Suppressor macrophage (primary cell): ENCODE data around the gene TUBGCP3.

Source experiments
- DNase-seq, 4 experiments: peaks; one replicate each; pipeline ENCODE4 v3.0.0-alpha.2; 2020 to 2022

The TUBGCP3 gene

DNA sequence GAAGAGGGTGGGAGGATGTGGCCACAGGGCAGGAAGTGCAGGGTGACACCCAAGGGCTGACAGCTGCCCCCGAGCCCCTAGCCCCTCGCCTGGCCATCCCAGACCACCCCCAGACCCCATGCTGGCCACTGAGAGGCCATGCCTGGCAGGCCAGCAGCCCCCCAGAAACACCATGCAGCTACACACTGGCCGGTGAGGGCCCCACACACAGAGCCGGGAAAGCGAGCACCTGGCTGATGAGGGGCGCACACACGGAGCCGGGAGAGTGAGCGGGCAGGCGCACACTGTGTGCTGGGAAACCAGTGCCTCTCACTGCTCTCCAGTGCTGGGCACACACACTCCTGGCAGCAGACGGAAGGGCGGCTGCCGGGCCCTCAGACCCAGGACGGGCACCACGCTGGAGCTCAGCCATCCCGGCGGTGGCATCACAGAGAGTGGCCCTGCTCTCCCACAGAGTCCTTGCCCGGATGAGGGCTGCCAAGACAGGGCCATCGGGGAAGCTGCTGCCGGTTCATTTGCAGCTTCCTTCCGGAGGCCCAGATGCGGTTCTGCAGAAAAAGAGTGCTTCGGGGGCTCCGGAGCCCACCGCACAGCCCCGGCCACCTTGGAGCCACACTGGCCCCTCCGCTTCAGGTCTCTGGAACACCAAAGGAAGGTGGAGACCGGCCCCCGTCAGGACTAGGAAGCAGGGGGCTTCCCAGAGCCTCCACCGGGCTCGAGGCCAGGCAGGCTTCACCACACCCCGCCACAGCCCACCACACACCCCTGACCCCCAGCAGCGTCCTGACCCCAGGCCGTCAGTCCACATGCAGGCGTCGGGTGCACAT is 135.4 kb downstream of the TUBGCP3 start:
- no peak for DNase-seq

DNA sequence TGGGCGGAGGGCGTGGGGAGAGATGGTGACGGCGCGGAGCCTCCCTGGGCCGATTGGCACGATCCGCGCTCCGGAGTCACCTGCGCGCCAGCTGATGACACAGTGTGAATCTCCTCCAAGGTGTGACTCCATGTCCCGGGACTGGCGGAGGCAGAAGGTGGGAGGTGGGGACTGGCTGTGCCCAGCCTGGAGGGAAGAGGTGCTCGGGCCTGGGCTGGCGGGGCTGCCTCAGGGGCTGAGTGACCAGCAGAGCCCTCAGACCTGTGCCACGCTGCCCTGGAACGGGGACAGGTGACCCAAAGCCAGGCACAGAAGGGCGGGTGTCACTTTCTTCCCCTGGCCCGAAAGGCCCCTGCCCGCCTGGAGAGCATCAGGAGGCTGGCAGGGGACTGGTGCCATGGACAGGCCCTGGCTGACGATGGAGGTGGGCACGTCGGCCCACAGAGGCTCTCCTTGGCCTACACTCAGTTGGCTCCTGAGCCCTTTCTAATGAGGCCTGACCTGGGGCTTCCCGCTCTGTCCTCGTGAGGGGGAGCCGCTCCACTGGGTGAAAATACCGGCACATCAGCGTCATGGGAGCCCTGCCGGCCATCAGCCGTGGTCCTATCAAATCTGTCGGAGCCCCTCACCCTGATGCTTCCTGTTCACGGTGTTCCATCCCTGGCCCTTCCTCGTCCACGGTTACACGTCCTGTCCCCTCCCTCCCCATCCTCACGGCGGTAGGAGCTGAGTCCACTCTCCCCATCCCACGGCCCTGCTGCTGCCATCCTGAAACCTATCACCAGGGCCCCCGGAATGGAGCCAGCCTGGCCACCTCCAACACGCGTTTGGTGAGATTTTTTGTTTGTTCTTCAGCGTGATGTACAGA is 136.2 kb downstream of the TUBGCP3 start:
- no peak for DNase-seq

DNA sequence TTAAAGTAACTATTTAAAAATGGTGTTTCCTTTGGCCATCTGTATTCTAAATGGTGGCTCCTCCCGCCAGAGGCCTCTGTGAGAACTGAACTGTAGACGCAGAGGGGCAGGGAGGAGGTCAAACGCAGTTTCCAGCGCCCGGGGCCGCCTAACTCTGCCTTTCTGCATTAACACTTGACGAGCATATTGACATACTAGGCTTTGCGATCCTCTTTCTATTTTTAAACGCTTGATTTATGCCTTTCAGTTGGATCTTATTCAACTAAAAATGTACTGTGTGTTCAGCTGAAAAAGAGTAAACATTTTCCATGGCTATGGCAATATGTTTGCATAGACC is 137.1 kb downstream of the TUBGCP3 start:
- DNase-seq: no peak

- DNase-seq: no peak
Measured at GRCh38 chr13:112450118-112450903, 137.6 kb downstream of the TUBGCP3 start.

GRCh38 chr13:112449545-112449930 is 138.4 kb downstream of the TUBGCP3 start:
- DNase-seq: no peak

- no peak for DNase-seq
Measured at GRCh38 chr13:112448621-112449544, 139.1 kb downstream of the TUBGCP3 start.

DNA sequence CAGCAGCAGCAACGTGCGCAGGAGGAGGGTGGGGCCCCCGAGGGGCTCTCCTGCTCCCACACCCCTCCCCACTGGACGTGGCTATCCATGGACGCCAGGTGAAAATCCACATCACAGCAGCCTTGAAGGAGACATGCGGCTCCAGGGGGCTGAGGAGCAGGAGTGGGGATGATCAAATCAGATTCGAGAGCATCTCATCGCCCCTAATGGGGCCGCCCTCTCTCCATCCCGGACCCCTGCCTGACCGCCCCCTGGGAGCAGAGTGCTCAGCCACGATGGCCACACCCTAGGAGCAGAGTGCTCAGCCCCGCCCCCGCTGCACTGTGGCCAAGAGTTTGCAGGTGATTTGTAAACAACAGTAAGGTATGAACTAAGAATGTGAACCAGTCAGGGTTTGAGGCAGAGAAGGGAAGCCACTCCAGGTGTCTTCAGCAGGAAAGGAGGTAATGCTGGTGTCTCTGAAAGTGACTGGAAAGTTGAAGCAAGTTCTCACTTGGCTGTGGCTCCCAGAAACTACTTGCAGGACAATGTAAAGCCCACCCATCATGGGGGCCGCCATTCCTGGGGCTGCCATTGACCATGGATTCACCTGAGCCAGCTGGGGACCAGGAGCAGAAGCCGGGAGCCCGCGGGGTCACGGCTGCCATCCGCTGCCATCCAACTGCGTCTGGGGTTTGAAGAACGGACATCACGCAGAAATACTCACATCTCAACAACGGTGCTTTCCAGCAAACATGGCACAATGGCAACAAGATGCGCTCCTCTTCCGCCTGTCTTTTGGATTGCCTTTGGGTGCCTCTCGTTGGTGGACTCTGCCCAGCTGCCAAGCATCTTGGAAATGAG is 140.0 kb downstream of the TUBGCP3 start:
- no peak for DNase-seq

DNA sequence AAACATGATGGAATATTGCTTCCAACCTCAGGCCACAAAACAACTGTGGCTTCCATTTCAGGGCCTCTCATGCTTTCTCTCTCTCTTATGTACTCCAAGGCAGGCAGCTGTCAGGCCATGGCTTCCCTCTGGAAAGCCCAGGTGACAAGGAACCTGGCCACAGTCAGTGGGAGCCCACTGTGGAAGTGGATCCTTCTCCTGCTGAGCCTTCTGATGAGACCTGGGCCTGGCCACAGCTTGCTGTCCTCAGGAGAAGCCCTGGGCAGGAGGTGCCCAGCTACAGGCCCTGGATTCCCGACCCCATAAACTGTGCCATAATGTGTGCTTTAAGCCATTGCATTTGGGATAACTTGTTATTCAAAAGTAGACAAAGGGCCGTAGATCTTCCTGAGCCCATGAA is 140.6 kb downstream of the TUBGCP3 start:
- no peak for DNase-seq

DNA sequence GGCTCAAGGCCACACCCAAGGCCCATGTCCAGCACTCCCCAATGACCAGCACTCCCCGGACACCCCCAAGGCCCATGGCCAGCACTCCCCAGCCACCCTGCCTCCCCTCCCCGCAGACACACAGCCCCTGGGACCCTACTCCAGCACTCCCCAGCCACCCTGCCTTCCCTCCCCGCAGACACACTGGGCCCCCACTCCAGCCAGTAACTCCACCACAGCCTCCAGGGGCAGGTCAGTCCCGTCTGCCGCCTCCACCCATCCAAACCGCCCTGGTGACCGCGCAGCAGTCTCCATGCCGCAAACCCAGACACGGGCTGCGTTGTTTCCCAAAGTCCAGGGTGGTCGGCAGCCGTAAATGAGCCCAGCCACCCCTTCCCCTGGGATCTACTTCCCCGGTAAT is 141.1 kb downstream of the TUBGCP3 start:
- DNase-seq: no peak

GRCh38 chr13:112446347-112446861 is 141.5 kb downstream of the TUBGCP3 start:
- no peak for DNase-seq

DNA sequence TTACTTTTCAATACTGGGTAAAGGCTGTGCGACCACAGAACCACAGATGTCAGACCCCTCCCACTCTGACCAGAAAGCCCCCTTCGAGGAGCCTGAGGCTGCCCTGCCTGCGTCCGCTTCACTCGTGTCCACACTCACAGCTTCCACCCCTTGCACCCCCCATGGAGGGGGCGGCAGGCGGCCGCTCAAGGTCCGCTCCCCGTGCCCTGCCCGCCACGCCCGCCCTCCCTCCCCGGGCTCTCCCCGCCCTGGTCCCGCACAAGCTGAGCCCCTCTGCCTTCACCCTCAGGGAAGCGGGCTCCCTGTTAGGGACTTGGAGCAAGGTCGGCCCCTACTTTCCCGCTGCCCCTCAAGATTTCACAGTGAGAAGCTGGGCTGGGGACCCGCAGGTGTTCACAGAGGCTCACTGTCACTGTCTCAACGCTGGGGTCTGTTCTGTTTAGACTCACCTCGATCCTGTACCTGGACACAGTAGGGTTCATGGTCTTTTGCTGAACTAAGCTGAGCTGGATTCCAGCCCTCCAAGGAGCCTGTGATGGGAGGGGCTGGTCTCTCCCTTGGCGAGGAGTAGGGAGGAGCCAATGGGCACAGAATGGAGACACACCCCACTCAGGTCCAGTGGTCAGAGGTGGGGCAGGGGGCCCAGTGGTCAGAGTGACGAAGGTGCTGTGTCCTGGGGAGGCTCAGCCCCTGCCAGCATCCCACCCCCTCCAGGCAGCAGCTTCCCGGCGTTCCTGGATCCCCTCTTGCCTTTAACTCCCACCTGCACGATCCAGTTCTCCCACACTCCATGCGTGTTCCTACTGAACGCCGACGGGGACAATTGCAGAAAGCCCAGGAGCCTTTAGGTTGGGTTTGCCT is 142.3 kb downstream of the TUBGCP3 start:
- no peak for DNase-seq

- DNase-seq: no peak
Measured at GRCh38 chr13:112444416-112445399, 143.2 kb downstream of the TUBGCP3 start.

DNA sequence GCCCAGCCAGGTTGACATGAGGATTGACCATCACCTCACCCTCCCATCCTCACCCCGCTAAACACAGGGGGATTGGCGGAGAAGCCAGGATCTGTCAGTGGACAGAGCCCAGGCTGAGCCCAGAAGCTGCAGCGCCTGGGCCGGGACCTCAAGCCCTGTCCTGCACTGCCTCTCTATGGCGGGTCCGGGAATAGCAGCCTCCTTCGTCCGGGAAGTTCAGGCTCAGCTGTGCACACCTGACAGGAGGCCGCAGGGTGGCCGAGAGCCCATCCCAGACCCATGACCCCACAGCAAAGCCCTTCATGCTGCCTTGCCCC is 144.0 kb downstream of the TUBGCP3 start:
- peak; percentile 54 to 78 (median 71) for DNase-seq

- DNase-seq: peak in 3 of 4 experiments; percentile 10 to 45 (median 30)
Measured at GRCh38 chr13:112443191-112443994, 144.6 kb downstream of the TUBGCP3 start.

DNA sequence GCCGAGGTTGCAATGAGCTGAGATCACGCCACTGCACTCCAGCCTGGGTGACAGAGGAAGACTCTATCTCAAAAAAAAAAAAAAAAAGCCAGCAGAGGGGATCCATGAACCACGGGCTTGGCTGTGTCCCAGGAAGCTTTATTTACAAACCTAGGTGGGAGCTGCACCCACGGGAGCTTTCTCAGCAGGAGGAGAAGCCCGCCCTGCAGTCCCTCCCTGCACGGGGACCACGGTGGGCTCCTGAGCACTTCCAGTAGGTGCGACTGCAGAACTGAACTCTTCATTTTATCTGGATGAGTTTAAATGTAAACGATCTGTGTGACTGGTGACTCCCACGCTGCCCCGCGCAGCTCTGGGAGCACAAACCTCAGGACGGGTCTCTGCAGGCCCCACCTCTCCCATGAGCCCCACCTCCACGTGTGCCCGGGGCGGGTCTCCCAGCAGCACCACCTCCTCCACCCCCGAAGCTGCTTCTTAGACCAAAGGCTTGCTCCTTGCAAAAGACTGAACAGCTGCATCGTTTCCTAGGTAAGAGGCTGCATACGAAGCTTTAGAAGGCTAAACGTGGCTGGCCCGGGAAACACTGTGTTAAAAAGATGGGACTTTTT is 145.4 kb downstream of the TUBGCP3 start:
- no peak for DNase-seq

GRCh38 chr13:112441779-112442310 is 146.1 kb downstream of the TUBGCP3 start:
- DNase-seq: no peak

- DNase-seq: no peak
Measured at GRCh38 chr13:112441226-112441625, 146.7 kb downstream of the TUBGCP3 start.
